Endodermal cell (in vitro differentiated cells): ENCODE results near the gene SKAP1. TPM values are rescaled to one million over a fixed set of nuclear protein-coding genes. Genes with fewer than 3 reads are reported as not detected.

ENCODE experiments used
- DNase-seq: peaks from one replicate; pipeline ENCODE4 v3.0.0-alpha.2; 2017
- H3K27ac ChIP-seq: 2 replicates; pipeline ENCODE4 v1.5.1; 2013; ENCODE audit warnings: mild to moderate bottlenecking, low read depth, low read length, moderate library complexity
- H3K27me3 ChIP-seq: 2 replicates; pipeline ENCODE4 v1.6.1; 2013; ENCODE audit warnings: mild to moderate bottlenecking, low read length, moderate library complexity; ENCODE audit not compliant: insufficient read depth, control insufficient read depth, poor library complexity, severe bottlenecking
- H3K36me3 ChIP-seq: 2 replicates; pipeline ENCODE4 v1.7.0; 2013; ENCODE audit warnings: mild to moderate bottlenecking, low read length, moderate library complexity; ENCODE audit not compliant: control insufficient read depth, insufficient read depth
- H3K4me1 ChIP-seq: one replicate; pipeline ENCODE4 v1.7.0; 2013; ENCODE audit warnings: low read length; ENCODE audit not compliant: control insufficient read depth, insufficient read depth
- H3K4me3 ChIP-seq: 2 replicates; pipeline ENCODE4 v1.5.1; 2013; ENCODE audit warnings: mild to moderate bottlenecking, low read length, moderate library complexity
- H3K9ac ChIP-seq: 2 replicates; pipeline ENCODE4 v1.6.1; 2013; ENCODE audit warnings: mild to moderate bottlenecking, low read length, moderate library complexity; ENCODE audit not compliant: poor library complexity, severe bottlenecking; ENCODE audit errors: extremely low read depth
- H3K9me3 ChIP-seq: 2 replicates; pipeline ENCODE4 v1.6.1; 2013; ENCODE audit warnings: mild to moderate bottlenecking, low read length, moderate library complexity; ENCODE audit not compliant: control insufficient read depth
- H3K27ac Mint-ChIP-seq: 2 replicates; pipeline ENCODE4 v1.8.0; 2020; ENCODE audit warnings: mixed read lengths
- H3K27me3 Mint-ChIP-seq: 2 replicates; pipeline ENCODE4 v1.8.0; 2021; ENCODE audit warnings: mild to moderate bottlenecking, mixed read lengths; ENCODE audit not compliant: insufficient read depth
- H3K36me3 Mint-ChIP-seq: 2 replicates; pipeline ENCODE4 v1.8.0; 2020; ENCODE audit warnings: low read depth, mixed read lengths
- H3K4me1 Mint-ChIP-seq: 2 replicates; pipeline ENCODE4 v1.8.0; 2020; ENCODE audit warnings: mixed read lengths
- H3K4me3 Mint-ChIP-seq: 2 replicates; pipeline ENCODE4 v1.8.0; 2020; ENCODE audit warnings: mild to moderate bottlenecking, moderate library complexity, mixed read lengths
- H3K9me3 Mint-ChIP-seq: 2 replicates; pipeline ENCODE4 v1.8.0; 2020; ENCODE audit warnings: mild to moderate bottlenecking, mixed read lengths
- CTCF ChIP-seq: fragments of 200-600 bp; sonication (generic); conservative IDR thresholded peaks from 2 replicates; pipeline ENCODE4 v1.5.0; 2021; ENCODE audit warnings: antibody characterized with exemption, mild to moderate bottlenecking
- WGBS, 2 experiments: methylation state at CpG; one replicate each; pipeline versions ENCODE4 v1.1.5 to v1.1.7; 2013; ENCODE audit warnings: missing lambda C conversion rate in 2 of 2, mixed read lengths in 1 of 2; ENCODE audit not compliant: insufficient coverage in 1 of 2, insufficient read length in 1 of 2; 5-methylcytosine and 5-hydroxymethylcytosine counted together
- total RNA-seq, 2 donors: library from RNA; stranded (reverse); fragmentation: NEBNext Ultra II Directional in 1 of 2; extraction: Animal tissue kit (Norgen Biotek cat#: 25700) in 1 of 2; gene quantifications; 2 replicates in 1 of 2; 3 replicates in 1 of 2; pipeline ENCODE4 v1.2.1, GENCODE V29; 2021

Gene SKAP1
- total RNA-seq, 2 donors from 2014 or later: 0.31 to 0.53 TPM

GRCh38 chr17:48240562-48241130 lies 189.4 kb downstream of the SKAP1 start:
- Histone ChIP-seq H3K36me3 (no peaks in the 10 kb centered on the region), H3K27me3 (no peaks in the 10 kb centered on the region), H3K9ac (no peak overlapping the region), H3K27ac (no peak overlapping the region), H3K9me3 (no peaks in the 10 kb centered on the region), H3K4me1 (peaks cover 13% of the 10 kb centered on the region), H3K4me3 (no peak overlapping the region)
- Mint-ChIP-seq H3K27me3 (no peaks in the 10 kb centered on the region), H3K9me3 (no peaks in the 10 kb centered on the region), H3K36me3 (no peaks in the 10 kb centered on the region), H3K27ac (no peak overlapping the region), H3K4me3 (no peak overlapping the region), H3K4me1 (peaks cover 24% of the 10 kb centered on the region)
- WGBS, 2 experiments: 80 to 81% methylated on average over 2 of the region's 2 CpGs
- no peak for DNase-seq
- no peak for TF ChIP-seq CTCF

GRCh38 chr17:48240122-48240521 lies 189.9 kb downstream of the SKAP1 start:
- H3K4me3 Mint-ChIP-seq: no peak overlapping the region
- H3K27me3 Mint-ChIP-seq: peaks cover 5% of the 10 kb centered on the region
- Histone ChIP-seq H3K4me1 (peaks cover 13% of the 10 kb centered on the region), H3K9ac (no peak overlapping the region), H3K27me3 (no peaks in the 10 kb centered on the region), H3K36me3 (no peaks in the 10 kb centered on the region), H3K4me3 (no peak overlapping the region), H3K9me3 (no peaks in the 10 kb centered on the region), H3K27ac (no peak overlapping the region)
- TF ChIP-seq CTCF: no peak
- no peaks in the 10 kb centered on the region for H3K9me3 Mint-ChIP-seq
- H3K4me1 Mint-ChIP-seq: peaks cover 24% of the 10 kb centered on the region
- H3K36me3 Mint-ChIP-seq: no peaks in the 10 kb centered on the region
- no peak for DNase-seq
- 97 to 100% methylated on average over 1 to 2 of the region's 2 CpGs for WGBS, 2 experiments
- H3K27ac Mint-ChIP-seq: no peak overlapping the region

GRCh38 chr17:48239603-48239995 lies 190.4 kb downstream of the SKAP1 start:
- Mint-ChIP-seq H3K4me3 (no peak overlapping the region), H3K27ac (no peak overlapping the region), H3K9me3 (no peaks in the 10 kb centered on the region), H3K27me3 (peaks cover 7% of the 10 kb centered on the region), H3K36me3 (no peaks in the 10 kb centered on the region), H3K4me1 (peaks cover 24% of the 10 kb centered on the region)
- H3K36me3 ChIP-seq: no peaks in the 10 kb centered on the region
- WGBS, 2 experiments: no CpG with 5 or more reads among the region's 1 CpG
- TF ChIP-seq CTCF: no peak
- no peak overlapping the region for H3K4me3 ChIP-seq
- no peak for DNase-seq
- no peaks in the 10 kb centered on the region for H3K27me3 ChIP-seq
- no peaks in the 10 kb centered on the region for H3K9me3 ChIP-seq
- H3K27ac ChIP-seq: no peak overlapping the region
- no peak overlapping the region for H3K9ac ChIP-seq
- H3K4me1 ChIP-seq: peaks cover 8% of the 10 kb centered on the region
